Transverse colon (tissue), 3 donors: Measurements from ENCODE around the gene SLC25A14.

Experiments used
- EP300 ChIP-seq: sonication (generic); formaldehyde crosslinking; IDR thresholded peaks from one replicate; pipeline ENCODE4 v1.6.1; 2017; ENCODE audit warnings: antibody characterized with exemption, low read depth
- POLR2A ChIP-seq: fragments of 450-650 bp; IDR thresholded peaks from one replicate; pipeline ENCODE4 v1.6.1; 2016; ENCODE audit warnings: antibody characterized with exemption, mild to moderate bottlenecking, moderate library complexity
- TF ChIP-seq, protein P1 (sequence below), 5 experiments: fragments of 200-600 bp in 3 of 5; fragments of 450-650 bp in 2 of 5; sonication (generic) in 3 of 5; IDR thresholded peaks; 1 replicate in 2 of 5; 2 replicates in 3 of 5; pipeline ENCODE4 v1.5.1; 2016 to 2017; ENCODE audit warnings: antibody characterized with exemption in 5 of 5, inconsistent platforms in 3 of 5, mild to moderate bottlenecking in 2 of 5, moderate library complexity in 1 of 5

DNA sequence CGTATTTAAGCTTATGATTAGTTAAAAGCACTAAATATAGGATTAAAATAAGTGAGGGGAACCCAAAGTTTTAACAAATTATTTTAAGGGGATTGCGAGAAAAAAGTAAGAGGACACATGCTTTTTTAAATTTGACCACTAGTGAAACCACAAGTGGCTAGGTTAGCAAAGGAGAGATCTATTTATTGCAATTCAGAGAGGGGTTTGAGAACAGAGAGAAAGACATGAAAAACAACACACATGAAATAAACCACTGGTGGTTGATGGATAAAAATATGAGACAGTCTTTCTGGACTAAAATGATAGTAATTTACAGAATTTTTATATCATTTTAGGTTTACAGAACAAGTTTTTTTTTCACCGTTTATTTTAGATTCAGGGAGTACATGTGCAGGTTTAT, 11.8 kb downstream of the SLC25A14 start:
- TF ChIP-seq POLR2A (no peak), EP300 (no peak)
- TF ChIP-seq, protein P1, sequence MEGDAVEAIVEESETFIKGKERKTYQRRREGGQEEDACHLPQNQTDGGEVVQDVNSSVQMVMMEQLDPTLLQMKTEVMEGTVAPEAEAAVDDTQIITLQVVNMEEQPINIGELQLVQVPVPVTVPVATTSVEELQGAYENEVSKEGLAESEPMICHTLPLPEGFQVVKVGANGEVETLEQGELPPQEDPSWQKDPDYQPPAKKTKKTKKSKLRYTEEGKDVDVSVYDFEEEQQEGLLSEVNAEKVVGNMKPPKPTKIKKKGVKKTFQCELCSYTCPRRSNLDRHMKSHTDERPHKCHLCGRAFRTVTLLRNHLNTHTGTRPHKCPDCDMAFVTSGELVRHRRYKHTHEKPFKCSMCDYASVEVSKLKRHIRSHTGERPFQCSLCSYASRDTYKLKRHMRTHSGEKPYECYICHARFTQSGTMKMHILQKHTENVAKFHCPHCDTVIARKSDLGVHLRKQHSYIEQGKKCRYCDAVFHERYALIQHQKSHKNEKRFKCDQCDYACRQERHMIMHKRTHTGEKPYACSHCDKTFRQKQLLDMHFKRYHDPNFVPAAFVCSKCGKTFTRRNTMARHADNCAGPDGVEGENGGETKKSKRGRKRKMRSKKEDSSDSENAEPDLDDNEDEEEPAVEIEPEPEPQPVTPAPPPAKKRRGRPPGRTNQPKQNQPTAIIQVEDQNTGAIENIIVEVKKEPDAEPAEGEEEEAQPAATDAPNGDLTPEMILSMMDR (IDR thresholded peaks at IDR 0.05) = no peak
